Vagina (tissue), 2 donors: ENCODE results near the gene TCF4.

Experiments used
- CTCF ChIP-seq, 3 experiments: fragments of 450-650 bp in 2 of 3; fragments of 200-600 bp in 1 of 3; sonication (generic) in 1 of 3; IDR thresholded peaks; one replicate each; pipeline ENCODE4 v1.5.1; 2017 to 2019; ENCODE audit warnings: antibody characterized with exemption in 3 of 3, mild to moderate bottlenecking in 2 of 3, moderate library complexity in 2 of 3
- POLR2A ChIP-seq, 2 donors: fragments of 450-650 bp; IDR thresholded peaks; one replicate each; pipeline ENCODE4 v1.6.1; 2017; ENCODE audit warnings: antibody characterized with exemption in 2 of 2, mild to moderate bottlenecking in 2 of 2, moderate library complexity in 2 of 2

- TF ChIP-seq CTCF (IDR thresholded peaks at IDR 0.05), result peak in 1 of 3 experiments; percentile 40
- no peak for TF ChIP-seq POLR2A (IDR thresholded peaks at IDR 0.05)
These were observed 203.3 kb downstream of the TCF4 start for GRCh38 chr18:55384551-55385275.
